Spleen (tissue), 7 donors: ENCODE results near the gene ADAP1.

Source experiments
- CTCF ChIP-seq, 11 experiments: fragments of 200-600 bp in 7 of 11; fragments of 450-650 bp in 4 of 11; sonication (generic) in 4 of 11; IDR thresholded peaks in 8 of 11; conservative IDR thresholded peaks in 3 of 11; 1 replicate in 7 of 11; 2 replicates in 4 of 11; pipeline versions ENCODE4 v1.4.0 to v1.8.0; 2016 to 2021; ENCODE audit warnings: antibody characterized with exemption in 11 of 11, inconsistent platforms in 4 of 11, mild to moderate bottlenecking in 1 of 11
- POLR2A ChIP-seq, 3 donors: fragments of 450-650 bp; IDR thresholded peaks; one replicate each; pipeline ENCODE4 v1.5.1; 2017; ENCODE audit warnings: antibody characterized with exemption in 3 of 3, mild to moderate bottlenecking in 1 of 3
- donor health status: DM: no; HTN: no; CAD: no; lungs with moderate emphysema.
- donor health status: DM: no; HTN: no; CAD: no.
- donor health status: DM: no; HTN: no; CAD: no.

GRCh38 chr7:949021-949934, 5.2 kb downstream of the ADAP1 start:
- no peak for TF ChIP-seq CTCF (IDR thresholded peaks at IDR 0.05 in 8 of 11, conservative IDR thresholded peaks at IDR 0.05 in 3 of 11)
- no peak for TF ChIP-seq POLR2A (IDR thresholded peaks at IDR 0.05)
